MM.1S (cell line): ENCODE results near the gene OLFM2.

Experiments used
- DNase-seq: peaks from one replicate; pipeline ENCODE4 v3.0.0-alpha.2; 2015
- H2AFZ ChIP-seq: fragments of 300-600 bp; sonication (generic); 2 replicates; pipeline ENCODE4 v1.6.0; 2016; ENCODE audit warnings: antibody characterized with exemption, low read length
- H3F3A ChIP-seq: fragments of 300-600 bp; sonication (generic); 2 replicates; pipeline ENCODE4 v1.6.1; 2016; ENCODE audit warnings: mild to moderate bottlenecking, antibody characterized with exemption, low read length, moderate library complexity, mixed read lengths; ENCODE audit not compliant: insufficient read depth
- H3K27ac ChIP-seq: fragments of 300-600 bp; sonication (generic); 2 replicates; pipeline ENCODE4 v1.5.1; 2016; ENCODE audit warnings: mild to moderate bottlenecking, low read length
- H3K27me3 ChIP-seq: fragments of 300-600 bp; sonication (generic); replicated peaks from 2 replicates; pipeline ENCODE4 v1.6.0; 2016; ENCODE audit warnings: low read length; ENCODE audit not compliant: insufficient read depth
- H3K36me3 ChIP-seq: fragments of 300-600 bp; sonication (generic); replicated peaks from 2 replicates; pipeline ENCODE4 v1.6.1; 2016; ENCODE audit warnings: mild to moderate bottlenecking, low read length, mixed read lengths; ENCODE audit not compliant: insufficient read depth
- H3K4me1 ChIP-seq: fragments of 300-600 bp; sonication (generic); 2 replicates; pipeline ENCODE4 v1.6.1; 2016; ENCODE audit warnings: low read length, mixed read lengths
- H3K4me2 ChIP-seq: fragments of 300-600 bp; sonication (generic); 2 replicates; pipeline ENCODE4 v1.6.0; 2016; ENCODE audit warnings: low read depth, low read length
- H3K4me3 ChIP-seq: fragments of 300-600 bp; sonication (generic); 2 replicates; pipeline ENCODE4 v1.5.1; 2016; ENCODE audit warnings: low read length, mixed read lengths
- H3K79me2 ChIP-seq: fragments of 300-600 bp; sonication (generic); 2 replicates; pipeline ENCODE4 v1.6.1; 2016; ENCODE audit warnings: mixed run types, low read length, mixed read lengths
- H3K9ac ChIP-seq: fragments of 300-600 bp; sonication (generic); 2 replicates; pipeline ENCODE4 v1.6.1; 2016; ENCODE audit warnings: low read length, mixed read lengths
- H3K9me2 ChIP-seq: fragments of 300-600 bp; sonication (generic); replicated peaks from 2 replicates; pipeline ENCODE4 v1.6.1; 2016; ENCODE audit warnings: mild to moderate bottlenecking, low read length, mixed read lengths; ENCODE audit not compliant: insufficient read depth
- H3K9me3 ChIP-seq: fragments of 300-600 bp; sonication (generic); replicated peaks from 2 replicates; pipeline ENCODE4 v1.6.1; 2016; ENCODE audit warnings: mild to moderate bottlenecking, low read length, mixed read lengths; ENCODE audit not compliant: insufficient read depth
- H4K20me1 ChIP-seq: fragments of 300-600 bp; sonication (generic); 2 replicates; pipeline ENCODE4 v1.6.1; 2016; ENCODE audit warnings: mild to moderate bottlenecking, low read length, moderate library complexity, mixed read lengths; ENCODE audit not compliant: insufficient read depth
- CTCF ChIP-seq: fragments of 300-600 bp; sonication (generic); IDR thresholded peaks from 2 replicates; pipeline ENCODE4 v1.5.1; 2016; ENCODE audit warnings: antibody characterized with exemption, low read length, mixed read lengths
- EZH2 ChIP-seq: fragments of 300-600 bp; sonication (generic); optimal IDR thresholded peaks from 2 replicates; pipeline ENCODE3; 2017; ENCODE audit warnings: low read depth, mild to moderate bottlenecking, antibody characterized with exemption, low read length, mixed read lengths
- EZH2phosphoT487 ChIP-seq: fragments of 300-600 bp; sonication (generic); IDR thresholded peaks from 2 replicates; pipeline ENCODE4 v1.6.1; 2018; ENCODE audit warnings: antibody characterized with exemption, low read length

The OLFM2 gene

GRCh38 chr19:9910625-9911024 is 25.7 kb downstream of the OLFM2 start:
- H3K27ac ChIP-seq, result no peak overlapping the region
- no peaks in the 10 kb centered on the region for H3K36me3 ChIP-seq
- no peaks in the 10 kb centered on the region for H3K79me2 ChIP-seq
- TF ChIP-seq CTCF (no peak), EZH2phosphoT487 (no peak), EZH2 (no peak)
- DNase-seq, result no peak
- no peaks in the 10 kb centered on the region for H3F3A ChIP-seq
- peaks cover 67% of the 10 kb centered on the region for H3K27me3 ChIP-seq
- H4K20me1 ChIP-seq, result no peaks in the 10 kb centered on the region
- H3K9me2 ChIP-seq, result no peaks in the 10 kb centered on the region
- no peak overlapping the region for H3K4me2 ChIP-seq
- no peaks in the 10 kb centered on the region for H3K4me1 ChIP-seq
- H3K4me3 ChIP-seq, result no peak overlapping the region
- no peak overlapping the region for H3K9ac ChIP-seq
- H3K9me3 ChIP-seq, result no peaks in the 10 kb centered on the region
- H2AFZ ChIP-seq, result no peak overlapping the region

- H3K9me3 ChIP-seq, result no peaks in the 10 kb centered on the region
- no peak for DNase-seq
- no peaks in the 10 kb centered on the region for H3K79me2 ChIP-seq
- TF ChIP-seq EZH2, result no peak
- no peak for TF ChIP-seq CTCF
- TF ChIP-seq EZH2phosphoT487, result no peak
- H3K4me3 ChIP-seq, result no peak overlapping the region
- H3K27me3 ChIP-seq, result peaks cover 77% of the 10 kb centered on the region
- no peaks in the 10 kb centered on the region for H3K36me3 ChIP-seq
- H3K4me2 ChIP-seq, result no peak overlapping the region
- H3K27ac ChIP-seq, result no peak overlapping the region
- H3F3A ChIP-seq, result no peaks in the 10 kb centered on the region
- no peak overlapping the region for H3K9ac ChIP-seq
- H2AFZ ChIP-seq, result no peak overlapping the region
- H3K4me1 ChIP-seq, result no peaks in the 10 kb centered on the region
- H4K20me1 ChIP-seq, result no peaks in the 10 kb centered on the region
- no peaks in the 10 kb centered on the region for H3K9me2 ChIP-seq
These were observed 27.1 kb downstream of the OLFM2 start for GRCh38 chr19:9909251-9909650.

GRCh38 chr19:9906475-9907087 is 29.7 kb downstream of the OLFM2 start:
- Histone ChIP-seq H3K4me3 (no peak overlapping the region), H3F3A (no peaks in the 10 kb centered on the region), H3K4me1 (no peaks in the 10 kb centered on the region), H3K9me3 (no peaks in the 10 kb centered on the region), H3K4me2 (no peak overlapping the region), H3K27me3 (peaks cover 83% of the 10 kb centered on the region), H2AFZ (no peak overlapping the region), H3K36me3 (no peaks in the 10 kb centered on the region), H4K20me1 (no peaks in the 10 kb centered on the region), H3K27ac (no peak overlapping the region), H3K9me2 (no peaks in the 10 kb centered on the region), H3K79me2 (no peaks in the 10 kb centered on the region), H3K9ac (no peak overlapping the region)
- TF ChIP-seq CTCF, result no peak
- no peak for TF ChIP-seq EZH2
- no peak for TF ChIP-seq EZH2phosphoT487
- no peak for DNase-seq
